Measurements from ENCODE around the gene LEAP2.

DNA sequence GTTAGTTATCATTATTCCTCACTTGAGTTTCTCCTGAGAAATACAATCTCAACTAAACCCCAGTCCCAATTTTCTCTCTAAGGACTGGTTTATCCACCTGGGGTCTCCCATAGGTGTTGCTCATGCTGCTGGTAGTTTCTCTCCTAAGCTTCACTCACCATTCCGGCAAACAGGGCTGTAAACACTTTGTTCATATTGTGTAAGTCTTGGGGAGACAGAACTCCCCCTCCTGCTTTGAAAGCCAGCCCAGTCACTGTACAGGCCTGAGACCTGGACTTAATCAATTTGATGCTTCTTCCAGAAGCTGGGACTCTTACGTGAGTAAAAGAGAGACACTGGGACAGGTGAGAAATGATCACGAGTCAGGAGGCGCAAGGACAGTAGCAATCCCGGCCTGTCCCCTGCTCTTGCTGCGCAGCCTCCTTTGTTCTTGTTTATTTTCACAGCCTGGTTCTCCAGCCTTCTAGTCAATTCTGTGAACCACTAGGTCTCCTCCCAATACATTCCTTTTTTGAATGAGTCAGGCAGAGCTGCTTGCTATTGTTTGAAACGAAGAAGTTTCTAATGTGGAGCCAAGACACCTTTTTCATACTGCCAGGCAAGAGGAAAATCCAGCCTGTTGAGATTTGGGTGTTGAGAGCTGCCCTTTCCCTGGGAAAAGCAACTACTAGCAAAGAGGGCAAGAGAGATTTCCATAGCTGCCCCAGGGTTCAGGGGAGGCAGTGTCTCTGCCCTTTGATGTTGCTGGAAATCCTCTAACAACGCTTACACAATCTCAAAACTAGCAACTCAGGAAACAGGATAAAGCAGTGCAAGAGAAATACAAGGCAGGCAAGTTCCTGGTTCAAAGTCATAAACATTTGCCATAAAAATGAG is 33.8 kb upstream of the LEAP2 start:
- TF ChIP-seq, protein P1, sequence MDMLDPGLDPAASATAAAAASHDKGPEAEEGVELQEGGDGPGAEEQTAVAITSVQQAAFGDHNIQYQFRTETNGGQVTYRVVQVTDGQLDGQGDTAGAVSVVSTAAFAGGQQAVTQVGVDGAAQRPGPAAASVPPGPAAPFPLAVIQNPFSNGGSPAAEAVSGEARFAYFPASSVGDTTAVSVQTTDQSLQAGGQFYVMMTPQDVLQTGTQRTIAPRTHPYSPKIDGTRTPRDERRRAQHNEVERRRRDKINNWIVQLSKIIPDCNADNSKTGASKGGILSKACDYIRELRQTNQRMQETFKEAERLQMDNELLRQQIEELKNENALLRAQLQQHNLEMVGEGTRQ (IDR thresholded peaks at IDR 0.05; ENCODE audit: borderline replicate concordance, low read depth, low read length), result no peak
- no peak for TF ChIP-seq TEAD4 (IDR thresholded peaks at IDR 0.05; ENCODE audit: borderline replicate concordance, insufficient read depth)
- TF ChIP-seq, protein P2, sequence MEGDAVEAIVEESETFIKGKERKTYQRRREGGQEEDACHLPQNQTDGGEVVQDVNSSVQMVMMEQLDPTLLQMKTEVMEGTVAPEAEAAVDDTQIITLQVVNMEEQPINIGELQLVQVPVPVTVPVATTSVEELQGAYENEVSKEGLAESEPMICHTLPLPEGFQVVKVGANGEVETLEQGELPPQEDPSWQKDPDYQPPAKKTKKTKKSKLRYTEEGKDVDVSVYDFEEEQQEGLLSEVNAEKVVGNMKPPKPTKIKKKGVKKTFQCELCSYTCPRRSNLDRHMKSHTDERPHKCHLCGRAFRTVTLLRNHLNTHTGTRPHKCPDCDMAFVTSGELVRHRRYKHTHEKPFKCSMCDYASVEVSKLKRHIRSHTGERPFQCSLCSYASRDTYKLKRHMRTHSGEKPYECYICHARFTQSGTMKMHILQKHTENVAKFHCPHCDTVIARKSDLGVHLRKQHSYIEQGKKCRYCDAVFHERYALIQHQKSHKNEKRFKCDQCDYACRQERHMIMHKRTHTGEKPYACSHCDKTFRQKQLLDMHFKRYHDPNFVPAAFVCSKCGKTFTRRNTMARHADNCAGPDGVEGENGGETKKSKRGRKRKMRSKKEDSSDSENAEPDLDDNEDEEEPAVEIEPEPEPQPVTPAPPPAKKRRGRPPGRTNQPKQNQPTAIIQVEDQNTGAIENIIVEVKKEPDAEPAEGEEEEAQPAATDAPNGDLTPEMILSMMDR (IDR thresholded peaks at IDR 0.05), result no peak
- TF ChIP-seq, protein P3, sequence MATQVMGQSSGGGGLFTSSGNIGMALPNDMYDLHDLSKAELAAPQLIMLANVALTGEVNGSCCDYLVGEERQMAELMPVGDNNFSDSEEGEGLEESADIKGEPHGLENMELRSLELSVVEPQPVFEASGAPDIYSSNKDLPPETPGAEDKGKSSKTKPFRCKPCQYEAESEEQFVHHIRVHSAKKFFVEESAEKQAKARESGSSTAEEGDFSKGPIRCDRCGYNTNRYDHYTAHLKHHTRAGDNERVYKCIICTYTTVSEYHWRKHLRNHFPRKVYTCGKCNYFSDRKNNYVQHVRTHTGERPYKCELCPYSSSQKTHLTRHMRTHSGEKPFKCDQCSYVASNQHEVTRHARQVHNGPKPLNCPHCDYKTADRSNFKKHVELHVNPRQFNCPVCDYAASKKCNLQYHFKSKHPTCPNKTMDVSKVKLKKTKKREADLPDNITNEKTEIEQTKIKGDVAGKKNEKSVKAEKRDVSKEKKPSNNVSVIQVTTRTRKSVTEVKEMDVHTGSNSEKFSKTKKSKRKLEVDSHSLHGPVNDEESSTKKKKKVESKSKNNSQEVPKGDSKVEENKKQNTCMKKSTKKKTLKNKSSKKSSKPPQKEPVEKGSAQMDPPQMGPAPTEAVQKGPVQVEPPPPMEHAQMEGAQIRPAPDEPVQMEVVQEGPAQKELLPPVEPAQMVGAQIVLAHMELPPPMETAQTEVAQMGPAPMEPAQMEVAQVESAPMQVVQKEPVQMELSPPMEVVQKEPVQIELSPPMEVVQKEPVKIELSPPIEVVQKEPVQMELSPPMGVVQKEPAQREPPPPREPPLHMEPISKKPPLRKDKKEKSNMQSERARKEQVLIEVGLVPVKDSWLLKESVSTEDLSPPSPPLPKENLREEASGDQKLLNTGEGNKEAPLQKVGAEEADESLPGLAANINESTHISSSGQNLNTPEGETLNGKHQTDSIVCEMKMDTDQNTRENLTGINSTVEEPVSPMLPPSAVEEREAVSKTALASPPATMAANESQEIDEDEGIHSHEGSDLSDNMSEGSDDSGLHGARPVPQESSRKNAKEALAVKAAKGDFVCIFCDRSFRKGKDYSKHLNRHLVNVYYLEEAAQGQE (IDR thresholded peaks at IDR 0.05; ENCODE audit: low read depth, low read length), result no peak
- no peak for TF ChIP-seq CHD2 (IDR thresholded peaks at IDR 0.05; ENCODE audit: low read length, partially characterized antibody)
